Spleen (tissue), 11 donors: ENCODE data around the gene KAT8. TPM values are rescaled to one million over a fixed set of nuclear protein-coding genes. Genes with fewer than 3 reads are reported as not detected.
A peak's percentile ranks its signal among the peaks of the same experiment; 100 is the strongest.
"Not testable (repeated sequence)": the region's sequence is repeated elsewhere in the genome, so short reads cannot be mapped to it uniquely, and the experiment has no call there.

Experiments
- DNase-seq: peaks from one replicate; pipeline ENCODE4 v3.0.0-alpha.2; 2020
- H3K27ac ChIP-seq, 8 donors: fragments of 200-600 bp; sonication (generic) in 7 of 8; 1 replicate in 4 of 8; 2 replicates in 4 of 8; pipeline versions ENCODE4 v1.5.0 to v1.8.0; 2016 to 2021; ENCODE audit warnings: inconsistent platforms in 4 of 8, mild to moderate bottlenecking in 4 of 8, moderate library complexity in 1 of 8
- H3K27me3 ChIP-seq, 7 donors: fragments of 200-600 bp; sonication (generic) in 6 of 7; replicated peaks in 1 of 7; 1 replicate in 4 of 7; 2 replicates in 3 of 7; pipeline versions ENCODE4 v1.5.0 to v1.8.0; 2016 to 2021; ENCODE audit warnings: inconsistent platforms in 3 of 7, mild to moderate bottlenecking in 1 of 7
- H3K36me3 ChIP-seq, 6 donors: fragments of 200-600 bp; sonication (generic) in 5 of 6; 1 replicate in 4 of 6; 2 replicates in 2 of 6; pipeline versions ENCODE4 v1.5.0 to v1.8.0; 2016 to 2021; ENCODE audit warnings: inconsistent platforms in 2 of 6
- H3K4me1 ChIP-seq, 6 donors: fragments of 200-600 bp; sonication (generic) in 5 of 6; 1 replicate in 3 of 6; 2 replicates in 3 of 6; pipeline versions ENCODE4 v1.5.0 to v1.8.0; 2016 to 2021; ENCODE audit warnings: inconsistent platforms in 3 of 6
- H3K4me3 ChIP-seq, 8 donors: fragments of 200-600 bp; sonication (generic) in 7 of 8; 1 replicate in 4 of 8; 2 replicates in 4 of 8; pipeline versions ENCODE4 v1.5.0 to v1.8.0; 2016 to 2021; ENCODE audit warnings: inconsistent platforms in 4 of 8, mild to moderate bottlenecking in 4 of 8, moderate library complexity in 2 of 8
- H3K9me3 ChIP-seq, 8 donors: fragments of 200-600 bp; sonication (generic) in 7 of 8; 1 replicate in 4 of 8; 2 replicates in 4 of 8; pipeline versions ENCODE4 v1.5.0 to v1.8.0; 2016 to 2021; ENCODE audit warnings: inconsistent platforms in 4 of 8
- CTCF ChIP-seq, 11 experiments: fragments of 200-600 bp in 7 of 11; fragments of 450-650 bp in 4 of 11; sonication (generic) in 4 of 11; IDR thresholded peaks in 8 of 11; conservative IDR thresholded peaks in 3 of 11; 1 replicate in 7 of 11; 2 replicates in 4 of 11; pipeline versions ENCODE4 v1.4.0 to v1.8.0; 2016 to 2021; ENCODE audit warnings: antibody characterized with exemption in 11 of 11, inconsistent platforms in 4 of 11, mild to moderate bottlenecking in 1 of 11
- POLR2A ChIP-seq, 3 donors: fragments of 450-650 bp; IDR thresholded peaks; one replicate each; pipeline ENCODE4 v1.5.1; 2017; ENCODE audit warnings: antibody characterized with exemption in 3 of 3, mild to moderate bottlenecking in 1 of 3
- POLR2AphosphoS5 ChIP-seq, 3 donors: sonication (generic); formaldehyde crosslinking; IDR thresholded peaks; one replicate each; pipeline ENCODE4 v1.5.1; 2017; ENCODE audit warnings: antibody characterized with exemption in 3 of 3
- WGBS, 5 donors: extraction: QIAGEN DNeasy Blood & Tissue Kit in 3 of 5; methylation state at CpG; one replicate each; pipeline versions ENCODE4 v1.1.5 to v1.1.7; 2013 to 2018; 5-methylcytosine and 5-hydroxymethylcytosine counted together
- intact Hi-C: fragments of 100-400 bp; cut with DNase I; formaldehyde crosslinking; loops from one replicate; pipeline ENCODE4 v1.15.0; 2023; ENCODE audit warnings: low total_unique reads
- polyA plus RNA-seq, 3 donors: library from polyadenylated mRNA; stranded (reverse); fragments of 200-250 nt; gene quantifications; one replicate each; pipeline ENCODE4 v1.2.1, GENCODE V29; 2013
- total RNA-seq, 7 donors: library from RNA; depleted of rRNA in 3 of 7; stranded (reverse); fragments of >200 nt in 3 of 7; fragmentation: NEBNext Ultra II Directional in 4 of 7; extraction: Animal tissue kit (Norgen Biotek cat#: 25700) in 4 of 7; gene quantifications; one replicate each; pipeline versions ENCODE4 v1.1.0 to v1.2.1, GENCODE V29; 2016 to 2021
- donor health status: healthy with polysubstance abuse.
- donor health status: DM: no; HTN: no; CAD: no; lungs with moderate emphysema.
- donor health status: DM: no; HTN: no; CAD: no.
- donor health status: Bipolar disorder and iron deficiency.
- donor health status: healthy.
- donor health status: DM: no; HTN: no; CAD: no.
- donor health status: DM: yes; HTN: yes; CAD: no.

The KAT8 gene
- total and polyA plus RNA-seq, 10 donors: 48.7 to 94.8 (median 80.4) TPM

- 0 to 3% (median 1%) methylated on average over 17 to 20 of the region's 20 CpGs for WGBS, 5 donors
- H3K27ac ChIP-seq: peak overlapping the region; percentile 67 to 95 (median 89)
- H3K4me1 ChIP-seq: peaks cover 18 to 41% (median 30%) of the 10 kb centered on the region in 6 donors
- H3K36me3 ChIP-seq: peaks cover 0 to 27% (median 13%) of the 10 kb centered on the region in 6 donors
- no peaks in the 10 kb centered on the region for H3K9me3 ChIP-seq
- no peak for DNase-seq
- H3K4me3 ChIP-seq: peak overlapping the region; percentile 48 to 84 (median 73)
- intact Hi-C loops: loop anchor here (10.0 kb wide), 1 partner anchor 109 kb away; the partner anchor contains the start of gene HSD3B7
- TF ChIP-seq POLR2A (IDR thresholded peaks at IDR 0.05) (no peak), CTCF (IDR thresholded peaks at IDR 0.05 in 8 of 11, conservative IDR thresholded peaks at IDR 0.05 in 3 of 11) (no peak), POLR2AphosphoS5 (IDR thresholded peaks at IDR 0.05) (no peak)
- H3K27me3 ChIP-seq: no peaks in the 10 kb centered on the region
Observed at GRCh38 chr16:31094088-31094423, 23.4 kb upstream of the KAT8 start.

GRCh38 chr16:31094424-31095120 lies 22.9 kb upstream of the KAT8 start, which contains the start of gene VKORC1:
Gene VKORC1, minus strand, starts transcription at chr16:31094797. Its CDS starts 68 bp downstream, at chr16:31094729.
- WGBS, 5 donors: 0 to 1% (median 1%) methylated on average over 28 to 69 of the region's 69 CpGs
- H3K27ac ChIP-seq: peak within 1 kb of the TSS; percentile 67 to 95 (median 89)

GRCh38 chr16:31099860-31100638 lies 17.4 kb upstream of the KAT8 start:
- Histone ChIP-seq H3K27ac (no peak overlapping the region), H3K27me3 (no peaks in the 10 kb centered on the region), H3K4me1 (peaks cover 7 to 14% (median 11%) of the 10 kb centered on the region in 6 donors), H3K4me3 (no peak overlapping the region), H3K36me3 (no peaks in the 10 kb centered on the region), H3K9me3 (no peaks in the 10 kb centered on the region)
- intact Hi-C loops: loop anchor here (10.0 kb wide), 1 partner anchor 115 kb away; the partner anchor contains the start of gene HSD3B7
- TF ChIP-seq POLR2A (IDR thresholded peaks at IDR 0.05) (no peak), POLR2AphosphoS5 (IDR thresholded peaks at IDR 0.05) (no peak), CTCF (IDR thresholded peaks at IDR 0.05 in 8 of 11, conservative IDR thresholded peaks at IDR 0.05 in 3 of 11) (no peak)
- WGBS, 5 donors: 67 to 82% (median 75%) methylated on average over 4 of the region's 4 CpGs
- no peak for DNase-seq

More at GRCh38 chr16:31094424-31095120, 22.9 kb upstream of the KAT8 start, which contains the start of gene VKORC1:
- Histone ChIP-seq H3K27me3 (no peaks in the 10 kb centered on the region), H3K4me3 (peak within 1 kb of the TSS; percentile 48 to 84 (median 73)), H3K4me1 (peaks cover 18 to 41% (median 30%) of the 10 kb centered on the region in 6 donors), H3K36me3 (peaks cover 0 to 22% (median 13%) of the 10 kb centered on the region in 6 donors), H3K9me3 (no peaks in the 10 kb centered on the region)
- peak in 4 of 11 experiments; percentile 25 to 34 (median 28) for TF ChIP-seq CTCF (IDR thresholded peaks at IDR 0.05 in 8 of 11, conservative IDR thresholded peaks at IDR 0.05 in 3 of 11)
- peak; percentile 92 to 95 (median 94) for TF ChIP-seq POLR2AphosphoS5 (IDR thresholded peaks at IDR 0.05)
- no peak for TF ChIP-seq POLR2A (IDR thresholded peaks at IDR 0.05)
- intact Hi-C loops: loop anchor here (10.0 kb wide), 1 partner anchor 110 kb away; the partner anchor contains the start of gene HSD3B7
- DNase-seq: peak; percentile 96

- H3K4me3 ChIP-seq: not testable (repeated sequence)
Observed at GRCh38 chr16:31100876-31101641, 16.4 kb upstream of the KAT8 start.

More at GRCh38 chr16:31100876-31101641, 16.4 kb upstream of the KAT8 start:
- H3K27me3 ChIP-seq, H3K9me3 ChIP-seq, DNase-seq, H3K36me3 ChIP-seq, H3K27ac ChIP-seq, intact Hi-C loops: not testable (repeated sequence)
- peaks cover 4 to 11% (median 7%) of the 10 kb centered on the region in 6 donors for H3K4me1 ChIP-seq
- WGBS, 5 donors: 76 to 86% (median 82%) methylated on average over 13 of the region's 13 CpGs
